ENCODE results near the gene NEK6. TPM values are rescaled to one million over a fixed set of nuclear protein-coding genes. Genes with fewer than 3 reads are reported as not detected.

Gene NEK6
- total and polyA plus RNA-seq, 2 of the 8 experiments (the other 6 are each of a cell fraction or from before 2014, with no cell fraction given) = 17.7 to 19.7 TPM

DNA sequence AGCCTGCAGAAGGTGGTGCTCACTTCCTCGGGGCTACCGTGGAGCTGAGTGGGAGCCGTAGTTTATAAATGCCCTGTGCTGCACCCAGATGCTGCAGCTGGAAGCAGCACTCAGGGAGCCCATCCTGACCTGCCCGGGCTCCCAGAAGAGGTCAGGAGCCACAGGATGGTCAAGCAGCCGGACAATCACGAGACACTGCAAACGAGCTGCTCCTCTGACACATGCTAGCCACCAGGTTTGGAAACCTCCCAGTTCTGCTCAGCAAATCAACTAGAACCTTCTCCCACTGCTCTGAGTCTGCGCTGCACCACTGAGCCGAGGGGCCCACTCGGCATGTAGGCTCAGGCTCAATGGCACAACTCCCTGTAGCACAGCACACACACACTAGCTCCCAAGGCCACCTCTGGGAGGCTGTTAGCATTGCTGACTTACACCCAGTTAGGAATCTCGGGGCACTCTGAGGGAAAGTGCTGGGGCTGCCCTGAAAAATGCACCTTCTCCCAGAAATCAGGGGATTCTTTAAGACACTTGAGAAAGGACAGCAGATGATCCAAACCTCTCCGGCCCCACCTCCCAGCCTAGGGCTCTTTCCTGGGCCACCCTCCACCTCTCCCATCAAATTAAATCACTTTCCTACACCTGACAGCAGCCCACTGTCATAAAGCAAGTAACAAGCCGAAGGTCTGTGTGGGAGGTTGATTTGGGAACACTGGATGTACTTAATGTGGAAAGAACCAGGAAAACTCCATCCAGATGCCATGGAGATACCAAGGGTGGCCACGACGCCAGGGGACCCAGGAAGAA is 98.4 kb downstream of the NEK6 start:
- H2AK5ac ChIP-seq (ENCODE audit: low read depth, low read length) = no peak overlapping the region
- FAIRE-seq = no peak
- no peak overlapping the region for H3K4me3 ChIP-seq (ENCODE audit: extremely low read depth in 1 of 4, insufficient read depth in 2 of 4, low read depth in 3 of 4, low read length in 4 of 4)
- ChIA-PET CTCF (ENCODE audit: partially characterized antibody) (interaction anchor here (0.7 to 1.6 kb wide), 7 partner anchors 9 to 62 kb away, joined by 3 to 4 read pairs (median 3); no protein-coding TSS in a partner anchor), POLR2A (ENCODE audit: partially characterized antibody) (interaction anchor here (1.7 to 2.1 kb wide), 2 partner anchors 10 to 14 kb away, joined by 5 to 9 read pairs; no protein-coding TSS in a partner anchor)
- no peak overlapping the region for H4K8ac ChIP-seq (ENCODE audit: extremely low read depth, insufficient read depth, low read length)
- H3K14ac ChIP-seq (ENCODE audit: insufficient read length) = no peak overlapping the region
- no peak overlapping the region for H3K4ac ChIP-seq (replicated peaks; ENCODE audit: insufficient read length, low read depth, low read length)
- H4K20me1 ChIP-seq (replicated peaks in 1 of 2; ENCODE audit: control insufficient read depth in 1 of 2, insufficient read depth in 2 of 2, low read length in 2 of 2) = peaks cover 13 to 28% of the 10 kb centered on the region in 2 experiments
- peaks cover 15% of the 10 kb centered on the region for H3K79me1 ChIP-seq (ENCODE audit: low read depth, low read length)
- DNase-seq (ENCODE audit: low read depth in 1 of 2, low spot score in 2 of 2) = no peak
- no peaks in the 10 kb centered on the region for H3K27me3 ChIP-seq (replicated peaks in 1 of 4; ENCODE audit: control insufficient read depth in 3 of 4, extremely low read depth in 1 of 4, insufficient read depth in 3 of 4, low read length in 3 of 4)
- H3K9me3 ChIP-seq (ENCODE audit: insufficient read depth in 2 of 2, low read depth in 1 of 2, low read length in 1 of 2) = no peaks in the 10 kb centered on the region
- no peak overlapping the region for H3K27ac ChIP-seq (ENCODE audit: low read depth, low read length)
- H2BK20ac ChIP-seq (ENCODE audit: low read length) = no peak overlapping the region
- H3K18ac ChIP-seq (ENCODE audit: extremely low read depth, low read length) = no peak overlapping the region
- H3K36me3 ChIP-seq (ENCODE audit: control insufficient read depth in 2 of 4, insufficient read depth in 4 of 4, low read length in 3 of 4) = peaks cover 9 to 20% (median 15%) of the 10 kb centered on the region in 4 experiments
- no peak overlapping the region for H2AFZ ChIP-seq (ENCODE audit: low read length)
- peaks cover 0 to 49% of the 10 kb centered on the region in 2 experiments; a peak in 2 of 4 replicates for H3K79me2 ChIP-seq (ENCODE audit: control insufficient read depth in 1 of 2, insufficient read depth in 2 of 2, low read length in 2 of 2)
- H2BK15ac ChIP-seq (ENCODE audit: low read length) = no peak overlapping the region
- no peak overlapping the region for H4K91ac ChIP-seq (replicated peaks; ENCODE audit: insufficient read length, low read length)
- no peak overlapping the region for H4K5ac ChIP-seq (ENCODE audit: insufficient read length, low read depth, low read length)
- no peaks in the 10 kb centered on the region for H3K4me1 ChIP-seq (replicated peaks in 1 of 4; ENCODE audit: control insufficient read depth in 3 of 4, insufficient read depth in 4 of 4, low read length in 3 of 4)
- no peak overlapping the region for H3K4me2 ChIP-seq (ENCODE audit: insufficient read depth in 1 of 2, low read depth in 2 of 2, low read length in 2 of 2)
- H3K23ac ChIP-seq (ENCODE audit: insufficient read length) = no peak overlapping the region
- 90% methylated on average over 15 of the region's 15 CpGs; no CpG with 5 or more reads in 1 of the 2 experiments for WGBS, 2 experiments (ENCODE audit: extremely low coverage in 1 of 2, insufficient coverage in 1 of 2, insufficient read length in 1 of 2, insufficient replicate concordance in 2 of 2, low coverage in 1 of 2, low lambda C conversion rate in 2 of 2, missing lambda C conversion rate in 1 of 2)
- no peak overlapping the region for H3K56ac ChIP-seq (replicated peaks; ENCODE audit: insufficient read length, low read depth, low read length)
- no peak overlapping the region for H3K9ac ChIP-seq (replicated peaks in 1 of 4; ENCODE audit: extremely low read depth in 1 of 4, low read depth in 3 of 4, low read length in 3 of 4)
- TF ChIP-seq BCL11A (IDR thresholded peaks at IDR 0.05; ENCODE audit: low read depth in 2 of 2, low read length in 2 of 2) = no peak
- no peak for TF ChIP-seq POLR2AphosphoS5 (IDR thresholded peaks at IDR 0.05; ENCODE audit: low read depth, low read length)
- TF ChIP-seq ZNF274 (IDR thresholded peaks at IDR 0.05; ENCODE audit: borderline replicate concordance, extremely low read depth, low read length) = no peak
- TF ChIP-seq, protein P1, sequence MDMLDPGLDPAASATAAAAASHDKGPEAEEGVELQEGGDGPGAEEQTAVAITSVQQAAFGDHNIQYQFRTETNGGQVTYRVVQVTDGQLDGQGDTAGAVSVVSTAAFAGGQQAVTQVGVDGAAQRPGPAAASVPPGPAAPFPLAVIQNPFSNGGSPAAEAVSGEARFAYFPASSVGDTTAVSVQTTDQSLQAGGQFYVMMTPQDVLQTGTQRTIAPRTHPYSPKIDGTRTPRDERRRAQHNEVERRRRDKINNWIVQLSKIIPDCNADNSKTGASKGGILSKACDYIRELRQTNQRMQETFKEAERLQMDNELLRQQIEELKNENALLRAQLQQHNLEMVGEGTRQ (IDR thresholded peaks at IDR 0.05; ENCODE audit: low read length) = no peak
- no peak for TF ChIP-seq MAFK (IDR thresholded peaks at IDR 0.05; ENCODE audit: low read depth, low read length)
- TF ChIP-seq, protein P2, sequence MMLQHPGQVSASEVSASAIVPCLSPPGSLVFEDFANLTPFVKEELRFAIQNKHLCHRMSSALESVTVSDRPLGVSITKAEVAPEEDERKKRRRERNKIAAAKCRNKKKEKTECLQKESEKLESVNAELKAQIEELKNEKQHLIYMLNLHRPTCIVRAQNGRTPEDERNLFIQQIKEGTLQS (IDR thresholded peaks at IDR 0.05; ENCODE audit: insufficient read depth, low read depth, low read length) = no peak
- H2BK120ac ChIP-seq (replicated peaks; ENCODE audit: low read depth, low read length) = no peak overlapping the region
- H3K23me2 ChIP-seq (ENCODE audit: low read depth, low read length) = no peaks in the 10 kb centered on the region
- no peak overlapping the region for H2BK12ac ChIP-seq (ENCODE audit: low read depth, low read length)
- H2BK5ac ChIP-seq (ENCODE audit: low read depth, low read length) = no peak overlapping the region

Data from H1 (cell line).